CD4-positive, alpha-beta memory T cell (primary cell): ENCODE measurements around the gene CWC27. TPM values are rescaled to one million over a fixed set of nuclear protein-coding genes. Genes with fewer than 3 reads are reported as not detected.

Experiments used
- CTCF ChIA-PET: fragments of 350-600 bp; sonication (Branson Sonifier 250); formaldehyde crosslinking; loops from one replicate; lab custom pipeline; 2021; ENCODE audit warnings: inconsistent platforms; ENCODE audit not compliant: partially characterized antibody; lab: Charles Lee
- POLR2A ChIA-PET: fragments of 350-600 bp; sonication (Branson Sonifier 250); formaldehyde crosslinking; loops from one replicate; lab custom pipeline; 2021; ENCODE audit not compliant: partially characterized antibody; lab: Charles Lee
- DNase-seq, 5 donors: peaks; one replicate each; pipeline versions ENCODE4 v3.0.0 to v3.0.0-alpha.2; 2020 to 2022; ENCODE audit warnings: mixed read lengths in 1 of 5
- H3K27ac ChIP-seq: one replicate; pipeline ENCODE4 v1.7.0; 2013; ENCODE audit warnings: low read depth, low read length
- H3K27me3 ChIP-seq: 2 replicates; pipeline ENCODE4 v1.7.0; 2013; ENCODE audit warnings: mild to moderate bottlenecking, low read length, moderate library complexity; ENCODE audit not compliant: insufficient read depth
- H3K36me3 ChIP-seq: 2 replicates; pipeline ENCODE4 v1.7.0; 2013; ENCODE audit warnings: mild to moderate bottlenecking, low read length, moderate library complexity; ENCODE audit not compliant: insufficient read depth
- H3K4me1 ChIP-seq: 2 replicates; pipeline ENCODE4 v1.7.0; 2013; ENCODE audit warnings: mild to moderate bottlenecking, low read length, moderate library complexity; ENCODE audit not compliant: insufficient read depth
- H3K4me3 ChIP-seq, 2 donors: one replicate each; pipeline ENCODE4 v1.7.0; 2013; ENCODE audit warnings: low read length in 2 of 2, mild to moderate bottlenecking in 1 of 2
- H3K9me3 ChIP-seq, 2 donors: one replicate each; pipeline ENCODE4 v1.7.0; 2013; ENCODE audit warnings: low read length in 2 of 2, control low read depth in 1 of 2; ENCODE audit not compliant: control insufficient read depth in 1 of 2
- H3K27ac Mint-ChIP-seq, 7 donors: one replicate each; pipeline ENCODE4 v1.8.0; 2020 to 2021; ENCODE audit warnings: mixed read lengths in 7 of 7, mild to moderate bottlenecking in 6 of 7, inconsistent platforms in 3 of 7, moderate library complexity in 3 of 7
- H3K27me3 Mint-ChIP-seq, 2 donors: one replicate each; pipeline ENCODE4 v1.8.0; 2020 to 2021; ENCODE audit warnings: mixed read lengths in 2 of 2
- H3K36me3 Mint-ChIP-seq, 2 donors: one replicate each; pipeline ENCODE4 v1.8.0; 2020 to 2021; ENCODE audit warnings: mixed read lengths in 2 of 2, inconsistent platforms in 1 of 2, mild to moderate bottlenecking in 1 of 2
- H3K4me1 Mint-ChIP-seq, 4 donors: one replicate each; pipeline ENCODE4 v1.8.0; 2020 to 2021; ENCODE audit warnings: mixed read lengths in 4 of 4, mild to moderate bottlenecking in 1 of 4
- H3K4me3 Mint-ChIP-seq, 8 donors: one replicate each; pipeline ENCODE4 v1.8.0; 2020 to 2021; ENCODE audit warnings: mixed read lengths in 8 of 8, mild to moderate bottlenecking in 7 of 8, moderate library complexity in 6 of 8, inconsistent platforms in 3 of 8
- H3K9me3 Mint-ChIP-seq, 8 donors: one replicate each; pipeline ENCODE4 v1.8.0; 2020 to 2021; ENCODE audit warnings: mixed read lengths in 8 of 8, mild to moderate bottlenecking in 5 of 8, inconsistent platforms in 3 of 8, moderate library complexity in 1 of 8
- intact Hi-C: fragments of 100-400 bp; cut with micrococcal nuclease; formaldehyde crosslinking; loops from one replicate; pipeline ENCODE4 v1.15.1; 2023
- polyA plus RNA-seq, 2 donors: library from polyadenylated mRNA; unstranded; fragments of 300-500 nt; fragmentation: Illumina TruSeq; gene quantifications; one replicate each; pipeline ENCODE4 v1.2.3, GENCODE V29; 2021
- total RNA-seq, 2 experiments: library from RNA; stranded (reverse); gene quantifications; one replicate each; pipeline ENCODE4 v1.2.3, GENCODE V29; 2021

CWC27 gene
- total and polyA plus RNA-seq, 4 experiments from 2014 or later: 16.8 to 37.7 (median 22.9) TPM

- Histone ChIP-seq H3K36me3 (no peaks in the 10 kb centered on the region), H3K9me3 (no peaks in the 10 kb centered on the region), H3K27ac (no peak overlapping the region), H3K4me1 (peaks cover 6% of the 10 kb centered on the region), H3K27me3 (no peaks in the 10 kb centered on the region), H3K4me3 (no peak overlapping the region)
- CTCF ChIA-PET: no interaction called here
- peaks cover 0 to 2% (median 0%) of the 10 kb centered on the region in 8 donors for H3K9me3 Mint-ChIP-seq
- POLR2A ChIA-PET: no interaction called here
- peaks cover 0 to under 1% of the 10 kb centered on the region in 2 donors for H3K36me3 Mint-ChIP-seq
- H3K4me3 Mint-ChIP-seq: no peak overlapping the region
- peaks cover 16 to 20% (median 18%) of the 10 kb centered on the region in 4 donors for H3K4me1 Mint-ChIP-seq
- no peaks in the 10 kb centered on the region for H3K27me3 Mint-ChIP-seq
- DNase-seq: no peak
- H3K27ac Mint-ChIP-seq: no peak overlapping the region
- intact Hi-C loops: no loop called here
Measured at GRCh38 chr5:65024681-65025080, 256.0 kb downstream of the CWC27 start.

GRCh38 chr5:65026816-65027548 lies 258.3 kb downstream of the CWC27 start:
- H3K36me3 ChIP-seq: no peaks in the 10 kb centered on the region
- H3K27me3 Mint-ChIP-seq: no peaks in the 10 kb centered on the region
- no peaks in the 10 kb centered on the region for H3K9me3 ChIP-seq
- H3K4me3 Mint-ChIP-seq: no peak overlapping the region
- H3K4me1 ChIP-seq: peaks cover 6% of the 10 kb centered on the region
- ChIA-PET POLR2A (interaction anchor here (1.1 kb wide), 2 partner anchors 9 to 535 kb away, joined by 3 read pairs; no protein-coding TSS in a partner anchor), CTCF (no interaction called here)
- intact Hi-C loops: no loop called here
- no peak overlapping the region for H3K27ac ChIP-seq
- peaks cover 0 to 2% (median 0%) of the 10 kb centered on the region in 8 donors for H3K9me3 Mint-ChIP-seq
- DNase-seq: no peak
- H3K36me3 Mint-ChIP-seq: no peaks in the 10 kb centered on the region
- no peaks in the 10 kb centered on the region for H3K27me3 ChIP-seq
- H3K27ac Mint-ChIP-seq: peak overlapping the region in 6 of 7 donors; percentile 16 to 67 (median 40)
- H3K4me1 Mint-ChIP-seq: peaks cover 7 to 11% (median 9%) of the 10 kb centered on the region in 4 donors
- H3K4me3 ChIP-seq: no peak overlapping the region

- Mint-ChIP-seq H3K27ac (no peak overlapping the region), H3K9me3 (peaks cover 0 to 2% (median 0%) of the 10 kb centered on the region in 8 donors), H3K27me3 (no peaks in the 10 kb centered on the region), H3K4me3 (no peak overlapping the region), H3K4me1 (peaks cover 7 to 12% (median 9%) of the 10 kb centered on the region in 4 donors), H3K36me3 (no peaks in the 10 kb centered on the region)
- H3K4me3 ChIP-seq: no peak overlapping the region
- no peak overlapping the region for H3K27ac ChIP-seq
- H3K36me3 ChIP-seq: no peaks in the 10 kb centered on the region
- no peaks in the 10 kb centered on the region for H3K9me3 ChIP-seq
- DNase-seq: no peak
- ChIA-PET POLR2A (no interaction called here), CTCF (interaction anchor here (0.8 kb wide), 1 partner anchor 70 kb away, joined by 3 read pairs; no protein-coding TSS in a partner anchor)
- no peaks in the 10 kb centered on the region for H3K27me3 ChIP-seq
- peaks cover 6% of the 10 kb centered on the region for H3K4me1 ChIP-seq
- intact Hi-C loops: no loop called here
Measured at GRCh38 chr5:65029178-65029577, 260.4 kb downstream of the CWC27 start.

- CTCF ChIA-PET: interaction anchor here (1.2 kb wide), 1 partner anchor 10 kb away, joined by 3 read pairs; no protein-coding TSS in a partner anchor
- no peak overlapping the region for H3K4me3 Mint-ChIP-seq
Measured at GRCh38 chr5:65030056-65030455, 261.3 kb downstream of the CWC27 start.

GRCh38 chr5:65032250-65032649 lies 263.5 kb downstream of the CWC27 start:
- Histone ChIP-seq H3K27ac (no peak overlapping the region), H3K27me3 (no peaks in the 10 kb centered on the region), H3K4me1 (peaks cover 22% of the 10 kb centered on the region), H3K36me3 (no peaks in the 10 kb centered on the region), H3K4me3 (no peak overlapping the region), H3K9me3 (no peaks in the 10 kb centered on the region)
- ChIA-PET POLR2A (no interaction called here), CTCF (no interaction called here)
- Mint-ChIP-seq H3K36me3 (peaks cover 0 to 3% of the 10 kb centered on the region in 2 donors), H3K9me3 (peaks cover 0 to 2% (median 0%) of the 10 kb centered on the region in 8 donors), H3K4me3 (no peak overlapping the region), H3K4me1 (peaks cover 9 to 28% (median 17%) of the 10 kb centered on the region in 4 donors), H3K27me3 (no peaks in the 10 kb centered on the region), H3K27ac (peak overlapping the region in 1 of 7 donors; percentile 7)
- no peak for DNase-seq
- intact Hi-C loops: loop anchor here (10.0 kb wide), 1 partner anchor 1113 kb away; the partner anchor contains the start of gene SREK1

More at GRCh38 chr5:65030056-65030455, 261.3 kb downstream of the CWC27 start:
- peaks cover 11% of the 10 kb centered on the region for H3K4me1 ChIP-seq
- DNase-seq: no peak
- no peaks in the 10 kb centered on the region for H3K9me3 ChIP-seq
- no peaks in the 10 kb centered on the region for H3K27me3 Mint-ChIP-seq
- POLR2A ChIA-PET: no interaction called here
- H3K36me3 Mint-ChIP-seq: no peaks in the 10 kb centered on the region
- intact Hi-C loops: loop anchor here (10.0 kb wide), 1 partner anchor 1115 kb away; the partner anchor contains the start of gene SREK1
- H3K4me1 Mint-ChIP-seq: peaks cover 8 to 20% (median 10%) of the 10 kb centered on the region in 4 donors
- no peaks in the 10 kb centered on the region for H3K9me3 Mint-ChIP-seq
- H3K4me3 ChIP-seq: no peak overlapping the region
- H3K27me3 ChIP-seq: no peaks in the 10 kb centered on the region
- H3K36me3 ChIP-seq: no peaks in the 10 kb centered on the region
- H3K27ac ChIP-seq: no peak overlapping the region
- no peak overlapping the region for H3K27ac Mint-ChIP-seq

- intact Hi-C loops: loop anchor here (10.0 kb wide), 1 partner anchor 1111 kb away; the partner anchor contains the start of gene SREK1
- peaks cover 18 to 38% (median 28%) of the 10 kb centered on the region in 4 donors for H3K4me1 Mint-ChIP-seq
- Histone ChIP-seq H3K4me1 (peaks cover 30% of the 10 kb centered on the region), H3K27me3 (no peaks in the 10 kb centered on the region), H3K4me3 (no peak overlapping the region), H3K9me3 (no peaks in the 10 kb centered on the region), H3K36me3 (no peaks in the 10 kb centered on the region), H3K27ac (no peak overlapping the region)
- H3K36me3 Mint-ChIP-seq: peaks cover 0 to 3% of the 10 kb centered on the region in 2 donors
- H3K9me3 Mint-ChIP-seq: peaks cover 0 to 2% (median 0%) of the 10 kb centered on the region in 8 donors
- ChIA-PET CTCF (interaction anchor here (1.6 to 1.7 kb wide), 2 partner anchors 10 to 67 kb away, joined by 3 to 4 read pairs; no protein-coding TSS in a partner anchor), POLR2A (interaction anchor here (0.9 to 3.5 kb wide), 4 partner anchors 69 to 529 kb away, joined by 3 to 16 read pairs (median 14); partner anchors contain the start of genes CENPK and PPWD1)
- peak overlapping the region; percentile 69 to 80 (median 76) for H3K4me3 Mint-ChIP-seq
- H3K27ac Mint-ChIP-seq: peak overlapping the region; percentile 78 to 94 (median 88)
- no peaks in the 10 kb centered on the region for H3K27me3 Mint-ChIP-seq
- DNase-seq: no peak
Measured at GRCh38 chr5:65034029-65034812, 265.5 kb downstream of the CWC27 start.
